T-helper 1 cell treated with Interleukin-12 subunit alpha and Interleukin-12 subunit beta and Interleukin-4 antibody, amounts not matched to agents 30 ng/mL and 1 ng/mL, for 36 hours (primary cell): ENCODE results near the gene VILL. TPM values are rescaled to one million over a fixed set of nuclear protein-coding genes. Genes with fewer than 3 reads are reported as not detected.

ENCODE experiments used
- intact Hi-C: fragments of 100-400 bp; cut with micrococcal nuclease; formaldehyde crosslinking; loops from one replicate; pipeline ENCODE4 v1.15.1; 2024
- total RNA-seq: library from RNA; stranded (reverse); gene quantifications from 2 replicates; pipeline ENCODE4 v1.2.3, GENCODE V29; 2022

Gene VILL
- total RNA-seq, 1 donor from 2014 or later, result 18.4 TPM

DNA sequence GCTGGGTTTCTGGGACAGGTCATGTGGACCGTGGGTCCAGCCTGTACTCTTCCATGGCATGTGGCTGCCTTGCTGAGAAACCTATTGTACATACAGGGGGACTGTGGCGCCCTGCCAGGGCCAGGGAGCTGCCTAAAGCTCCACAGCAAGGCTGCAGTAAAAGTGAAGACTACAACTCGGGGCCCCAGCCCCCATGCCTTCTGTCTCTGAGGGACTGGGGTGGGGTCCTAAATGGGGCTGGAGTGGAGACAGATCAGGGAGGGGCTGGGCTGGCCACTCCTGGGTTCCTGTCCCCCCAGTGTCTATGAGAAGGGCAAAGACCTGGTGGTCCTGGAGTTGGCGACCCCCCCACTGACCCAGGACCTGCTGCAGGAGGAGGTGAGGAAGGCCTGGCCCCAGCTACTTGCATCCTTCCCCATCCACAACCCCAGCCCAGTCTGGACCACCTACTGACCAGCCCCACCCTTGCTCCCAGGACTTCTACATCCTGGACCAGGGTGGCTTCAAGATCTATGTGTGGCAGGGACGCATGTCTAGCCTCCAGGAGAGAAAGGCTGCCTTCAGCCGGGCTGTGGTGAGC is 7.3 kb downstream of the VILL start:
- intact Hi-C loops, result loop anchor here (2.0 kb wide), 1 partner anchor 499 kb away; the partner anchor contains the start of gene EXOG

DNA sequence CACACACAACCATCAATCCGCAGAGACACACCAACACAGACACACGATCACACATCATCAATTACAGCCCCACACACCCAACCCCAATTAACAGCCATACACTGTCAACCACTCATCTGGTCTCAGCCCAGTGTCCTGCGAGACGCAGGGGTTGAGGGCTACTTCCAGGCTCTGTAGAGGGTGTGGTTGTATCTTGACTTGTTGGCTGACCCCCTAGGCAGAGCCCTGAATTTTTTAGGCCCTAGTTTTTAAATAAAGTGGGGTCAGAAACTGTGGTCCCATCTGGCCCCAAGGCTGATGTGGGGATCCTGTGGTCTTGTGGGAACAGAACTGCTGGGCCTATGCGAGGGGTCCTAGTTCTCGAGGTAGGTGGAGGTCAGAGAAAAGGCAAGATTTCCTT is 9.2 kb downstream of the VILL start:
- intact Hi-C loops, result no loop called here

DNA sequence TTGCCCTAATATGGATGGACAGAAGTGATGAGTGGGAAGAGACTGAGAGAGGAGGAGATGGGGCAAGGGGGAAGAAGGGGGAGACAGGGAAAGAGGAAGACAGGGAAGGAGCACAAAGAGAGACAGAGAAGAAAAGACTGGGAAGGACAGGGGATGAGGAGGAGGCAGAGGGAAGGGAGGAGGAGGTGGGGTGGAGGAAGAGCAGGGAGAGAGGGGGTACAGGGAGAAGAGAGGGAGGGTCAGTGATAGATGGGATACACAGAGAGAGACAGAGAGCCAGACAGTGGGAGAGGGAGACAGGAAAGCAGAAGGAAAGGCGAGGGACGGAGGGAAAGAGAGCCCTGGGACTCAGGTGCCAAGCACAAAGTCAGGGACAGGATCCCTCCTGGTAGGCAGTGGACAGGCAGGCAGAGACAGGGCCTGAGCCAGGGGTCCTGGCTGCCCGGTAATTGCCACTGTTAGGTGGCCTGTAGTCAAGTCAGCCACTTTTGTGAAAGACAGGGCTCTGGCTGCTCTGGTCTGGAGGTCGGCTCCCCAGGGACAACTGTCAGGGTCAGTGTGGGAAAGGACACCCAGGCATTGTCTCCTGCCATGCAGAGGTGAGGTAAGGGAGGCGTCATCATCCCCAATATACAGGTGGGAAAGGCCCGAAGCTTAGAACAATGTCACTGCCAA is 9.8 kb downstream of the VILL start:
- intact Hi-C loops, result no loop called here

GRCh38 chr3:38000965-38001455 is 10.4 kb downstream of the VILL start:
- intact Hi-C loops, result no loop called here

DNA sequence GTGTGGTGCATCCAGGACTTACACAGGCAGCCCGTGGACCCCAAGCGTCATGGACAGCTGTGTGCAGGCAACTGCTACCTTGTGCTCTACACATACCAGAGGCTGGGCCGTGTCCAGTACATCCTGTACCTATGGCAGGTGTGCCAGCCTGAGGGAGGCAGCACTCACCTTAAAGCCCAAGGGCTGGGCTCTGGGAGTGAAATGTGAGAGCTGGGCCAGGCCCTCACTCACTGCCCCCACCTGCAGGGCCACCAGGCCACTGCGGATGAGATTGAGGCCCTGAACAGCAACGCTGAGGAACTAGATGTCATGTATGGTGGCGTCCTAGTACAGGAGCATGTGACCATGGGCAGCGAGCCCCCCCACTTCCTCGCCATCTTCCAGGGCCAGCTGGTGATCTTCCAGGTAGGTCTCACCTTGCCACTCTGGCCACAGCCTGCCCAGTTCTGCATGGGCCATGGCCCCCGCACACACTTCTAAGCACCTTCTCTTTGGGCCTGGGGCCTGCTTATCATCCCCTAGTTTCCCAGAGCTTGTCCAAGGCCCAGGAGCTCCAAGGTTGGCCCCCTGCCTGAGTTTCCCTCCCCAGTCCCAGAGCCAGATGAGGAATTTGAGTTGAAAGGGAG is 11.0 kb downstream of the VILL start:
- intact Hi-C loops, result no loop called here

- intact Hi-C loops, result no loop called here
These were observed 11.8 kb downstream of the VILL start for GRCh38 chr3:38002291-38002876.

DNA sequence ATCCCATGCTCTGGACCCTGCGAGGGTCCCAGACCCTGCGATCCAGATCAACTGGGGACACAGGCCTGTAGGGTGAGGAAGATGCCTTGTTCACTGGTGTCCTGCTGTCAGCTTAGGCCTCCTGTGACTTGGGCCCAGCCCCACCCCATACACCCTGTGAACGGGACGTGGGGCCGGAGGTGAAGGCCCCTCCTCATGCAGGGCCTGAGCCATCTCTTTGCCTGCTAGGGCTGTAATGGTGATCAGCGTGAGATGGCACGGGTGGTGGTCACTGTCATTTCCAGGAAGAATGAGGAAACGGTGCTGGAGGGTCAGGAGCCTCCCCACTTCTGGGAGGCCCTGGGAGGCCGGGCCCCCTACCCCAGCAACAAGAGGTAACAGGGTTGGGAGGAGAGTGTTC is 12.4 kb downstream of the VILL start:
- intact Hi-C loops, result loop anchor here (1.0 kb wide), 2 partner anchors 29 to 148 kb away; no protein-coding TSS in a partner anchor

DNA sequence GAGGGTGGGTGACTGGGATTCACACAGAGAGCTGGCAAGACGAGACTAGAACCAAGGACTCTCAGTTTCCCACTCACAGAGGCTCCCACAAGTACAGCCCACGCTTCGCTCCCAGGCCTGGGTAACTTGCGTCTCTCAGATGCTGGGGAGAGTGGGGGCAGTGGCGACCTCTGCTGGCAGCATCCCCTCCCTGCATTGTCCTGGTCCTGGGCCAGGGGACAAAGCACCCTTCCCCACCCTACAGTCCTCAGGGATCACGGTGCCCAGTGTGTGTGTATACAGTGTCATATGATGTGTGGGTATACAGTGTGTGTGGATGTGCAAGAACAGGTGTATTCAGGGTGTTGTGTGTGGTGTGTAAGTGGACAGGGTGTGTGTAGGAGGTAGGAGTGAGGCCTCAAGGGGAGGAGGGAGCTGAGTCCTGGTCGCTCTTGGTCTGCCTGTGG is 12.8 kb downstream of the VILL start:
- intact Hi-C loops, result loop anchor here (1.0 kb wide), 2 partner anchors 29 to 148 kb away; no protein-coding TSS in a partner anchor

GRCh38 chr3:38003817-38004414 is 13.3 kb downstream of the VILL start:
- intact Hi-C loops, result loop anchor here (1.0 kb wide), 3 partner anchors 30 to 149 kb away; no protein-coding TSS in a partner anchor

- intact Hi-C loops, result loop anchor here (1.0 kb wide), 1 partner anchor 36 kb away; no protein-coding TSS in a partner anchor
These were observed 14.0 kb downstream of the VILL start for GRCh38 chr3:38004415-38005075.

- intact Hi-C loops, result no loop called here
These were observed 14.8 kb downstream of the VILL start for GRCh38 chr3:38005076-38006020.

DNA sequence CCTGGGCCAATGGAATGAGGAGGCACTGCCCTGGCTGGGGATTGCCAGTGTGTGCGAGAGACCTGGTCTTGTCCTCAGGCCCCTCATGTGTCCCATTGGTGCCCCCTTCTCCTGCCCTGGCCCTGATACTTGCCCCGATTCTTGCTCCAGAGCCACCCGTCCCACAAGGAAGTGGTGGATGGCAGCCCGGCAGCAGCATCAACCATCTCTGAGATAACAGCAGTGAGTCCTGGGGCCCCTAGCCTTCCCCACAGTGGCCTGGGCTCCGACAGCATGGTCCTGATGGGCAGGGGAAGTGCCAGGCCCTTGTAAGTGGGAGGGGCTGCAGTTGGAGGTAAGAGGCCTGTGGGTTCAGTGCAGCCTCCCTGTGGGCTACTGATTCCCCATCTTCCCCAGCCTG is 15.4 kb downstream of the VILL start:
- intact Hi-C loops, result no loop called here

DNA sequence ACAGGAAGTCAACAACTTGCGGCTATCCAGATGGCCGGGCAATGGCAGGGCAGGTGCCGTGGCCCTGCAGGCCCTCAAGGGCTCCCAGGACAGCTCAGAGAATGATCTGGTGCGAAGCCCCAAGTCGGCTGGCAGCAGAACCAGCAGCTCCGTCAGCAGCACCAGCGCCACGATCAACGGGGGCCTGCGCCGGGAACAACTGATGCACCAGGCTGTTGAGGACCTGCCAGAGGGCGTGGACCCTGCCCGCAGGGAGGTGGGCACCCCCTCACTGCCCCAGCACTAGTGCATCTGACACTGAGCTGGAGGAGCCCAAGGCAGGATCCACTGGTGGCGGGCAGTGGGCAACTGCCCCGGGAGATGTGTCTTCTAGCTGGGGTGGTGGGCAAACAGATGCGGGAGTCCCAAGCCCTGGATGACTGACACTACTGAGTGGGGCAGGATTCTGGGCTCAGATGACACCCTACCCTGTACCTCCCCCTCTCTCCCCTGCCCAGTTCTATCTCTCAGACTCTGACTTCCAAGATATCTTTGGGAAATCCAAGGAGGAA is 15.9 kb downstream of the VILL start:
- intact Hi-C loops, result no loop called here

GRCh38 chr3:38007754-38008090 is 17.1 kb downstream of the VILL start:
- intact Hi-C loops, result no loop called here

- intact Hi-C loops, result no loop called here
These were observed 17.7 kb downstream of the VILL start for GRCh38 chr3:38008191-38008701.

GRCh38 chr3:38008971-38009580 is 18.5 kb downstream of the VILL start:
- intact Hi-C loops, result no loop called here

DNA sequence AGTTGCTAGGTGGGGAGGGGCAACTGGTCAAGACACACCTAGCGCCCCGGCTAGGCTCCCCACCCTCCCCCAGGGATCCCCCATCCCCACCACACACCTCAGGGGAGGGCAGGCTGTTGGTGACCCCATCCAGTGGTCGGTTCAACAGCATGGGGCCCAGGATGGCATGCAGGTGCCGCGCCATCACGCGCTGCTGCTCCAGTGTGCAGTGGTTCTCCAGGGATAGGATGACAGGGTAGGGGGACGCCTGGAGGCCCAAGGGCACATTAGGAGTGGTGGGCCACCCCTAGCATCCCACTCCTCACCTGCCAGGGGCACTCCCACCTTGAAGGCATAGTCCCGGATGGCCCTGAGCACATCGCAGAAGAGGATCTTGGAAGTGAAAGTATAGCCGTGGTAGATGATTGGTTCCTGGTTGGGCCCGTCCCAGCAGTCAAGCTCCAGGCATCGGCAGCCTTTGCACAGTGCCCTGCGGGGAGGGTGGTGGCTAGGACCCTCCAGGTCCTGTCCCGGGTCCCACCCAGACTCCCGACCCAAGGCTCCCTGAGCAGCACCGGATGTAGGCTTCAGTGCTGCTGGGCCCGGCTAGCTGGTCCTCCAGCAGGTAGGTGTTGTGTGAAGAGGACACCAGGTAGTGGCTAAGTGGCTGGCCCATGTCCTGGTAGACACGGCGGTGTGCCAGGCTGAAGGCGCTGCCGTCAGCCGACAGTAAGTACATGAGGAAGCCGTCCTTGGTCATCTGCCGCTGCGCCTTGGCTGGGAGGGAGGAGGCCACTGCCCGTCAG is 19.4 kb downstream of the VILL start:
- intact Hi-C loops, result no loop called here

DNA sequence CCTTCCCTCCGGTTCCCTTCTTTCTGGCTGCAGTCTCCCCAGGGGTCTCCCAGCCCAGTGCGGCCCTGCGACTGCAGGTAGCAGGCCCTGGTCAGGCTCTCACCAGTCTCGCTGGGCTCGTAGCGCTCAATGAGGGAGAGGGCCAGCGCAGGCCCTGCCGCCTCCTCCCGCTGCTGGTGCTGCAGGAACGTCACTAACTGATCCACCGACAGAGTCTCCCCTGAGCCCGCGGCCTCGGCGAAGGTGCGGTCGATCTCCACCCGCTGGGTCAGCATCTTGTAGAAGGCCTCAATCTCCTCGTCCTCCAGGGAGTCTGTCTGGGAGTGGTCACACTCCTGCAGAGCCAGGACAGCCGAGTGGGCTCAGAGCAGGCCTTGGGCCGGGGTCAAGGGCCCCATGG is 20.5 kb downstream of the VILL start:
- intact Hi-C loops, result no loop called here
